H9 (cell line): ENCODE results near the gene SLC35B1. TPM values are rescaled to one million over a fixed set of nuclear protein-coding genes. Genes with fewer than 3 reads are reported as not detected.

Source experiments
- DNase-seq: peaks from one replicate; pipeline ENCODE4 v3.0.0-alpha.2; 2017
- H2AFZ ChIP-seq: one replicate; pipeline ENCODE4 v1.6.1; 2013; ENCODE audit warnings: mild to moderate bottlenecking, low read length, control low read depth, moderate library complexity
- H2AK5ac ChIP-seq: 2 replicates; pipeline ENCODE4 v1.6.1; 2013; ENCODE audit warnings: low read length, control low read depth, mixed read lengths; ENCODE audit not compliant: insufficient read length
- H2BK120ac ChIP-seq: one replicate; pipeline ENCODE4 v1.6.1; 2013; ENCODE audit warnings: low read depth, mild to moderate bottlenecking, low read length, control low read depth, inconsistent platforms; ENCODE audit not compliant: poor library complexity, severe bottlenecking
- H2BK12ac ChIP-seq: 2 replicates; pipeline ENCODE4 v1.6.1; 2013; ENCODE audit warnings: low read length, control low read depth, mixed read lengths, low read depth; ENCODE audit not compliant: insufficient read length
- H2BK15ac ChIP-seq: 2 replicates; pipeline ENCODE4 v1.6.1; 2013; ENCODE audit warnings: low read depth, low read length, control low read depth
- H2BK20ac ChIP-seq: one replicate; pipeline ENCODE4 v1.6.1; 2013; ENCODE audit warnings: low read depth, mild to moderate bottlenecking, low read length, control low read depth, inconsistent platforms; ENCODE audit not compliant: poor library complexity, severe bottlenecking
- H2BK5ac ChIP-seq: 2 replicates; pipeline ENCODE4 v1.6.1; 2013; ENCODE audit warnings: low read length, control low read depth, mixed read lengths; ENCODE audit not compliant: insufficient read length
- H3K14ac ChIP-seq: 2 replicates; pipeline ENCODE4 v1.6.1; 2013; ENCODE audit warnings: low read length, control low read depth; ENCODE audit not compliant: insufficient read depth
- H3K18ac ChIP-seq: 2 replicates; pipeline ENCODE4 v1.6.1; 2013; ENCODE audit warnings: low read depth, mild to moderate bottlenecking, mixed read lengths, low read length, control low read depth; ENCODE audit not compliant: insufficient read length
- H3K23ac ChIP-seq: 2 replicates; pipeline ENCODE4 v1.6.1; 2013; ENCODE audit warnings: low read length, control low read depth, mixed read lengths, low read depth; ENCODE audit not compliant: insufficient read length
- H3K23me2 ChIP-seq: 2 replicates; pipeline ENCODE4 v1.6.1; 2013; ENCODE audit warnings: low read depth, mild to moderate bottlenecking, mixed read lengths, low read length, control low read depth; ENCODE audit not compliant: insufficient read length, poor library complexity, severe bottlenecking
- H3K27ac ChIP-seq: 2 replicates; pipeline ENCODE4 v1.5.1; 2013; ENCODE audit warnings: low read length, control low read depth, mixed read lengths, low read depth; ENCODE audit not compliant: insufficient read length
- H3K27me3 ChIP-seq: 2 replicates; pipeline ENCODE4 v1.6.1; 2013; ENCODE audit warnings: low read length, control low read depth, inconsistent platforms; ENCODE audit not compliant: insufficient read depth
- H3K4ac ChIP-seq: 2 replicates; pipeline ENCODE4 v1.6.1; 2013; ENCODE audit warnings: low read depth, mild to moderate bottlenecking, control low read depth, inconsistent platforms, low read length, moderate library complexity
- H3K4me1 ChIP-seq: 2 replicates; pipeline ENCODE4 v1.6.1; 2013; ENCODE audit warnings: low read length, control low read depth, inconsistent platforms; ENCODE audit not compliant: insufficient read depth
- H3K4me2 ChIP-seq: 2 replicates; pipeline ENCODE4 v1.6.1; 2013; ENCODE audit warnings: low read length, control low read depth, mixed read lengths; ENCODE audit not compliant: insufficient read length, insufficient read depth
- H3K56ac ChIP-seq: 2 replicates; pipeline ENCODE4 v1.6.1; 2013; ENCODE audit warnings: low read depth, mild to moderate bottlenecking, mixed read lengths, low read length, control low read depth; ENCODE audit not compliant: insufficient read length
- H3K79me1 ChIP-seq: 2 replicates; pipeline ENCODE4 v1.6.1; 2013; ENCODE audit warnings: low read depth, mild to moderate bottlenecking, moderate library complexity, low read length, control low read depth, inconsistent platforms; ENCODE audit not compliant: insufficient read depth, poor library complexity, severe bottlenecking
- H3K79me2 ChIP-seq: 2 replicates; pipeline ENCODE4 v1.6.1; 2013; ENCODE audit warnings: low read length, control low read depth, inconsistent platforms; ENCODE audit not compliant: insufficient read depth
- H3K9ac ChIP-seq: 2 replicates; pipeline ENCODE4 v1.6.1; 2013; ENCODE audit warnings: low read length, control low read depth, mixed read lengths; ENCODE audit not compliant: insufficient read length; ENCODE audit errors: extremely low read depth
- H3K9me3 ChIP-seq: one replicate; pipeline ENCODE4 v1.6.1; 2013; ENCODE audit warnings: low read depth, low read length, inconsistent platforms; ENCODE audit not compliant: control insufficient read depth
- H3T11ph ChIP-seq: one replicate; pipeline ENCODE4 v1.6.1; 2013; ENCODE audit warnings: mild to moderate bottlenecking, low read length, control low read depth, inconsistent platforms
- H4K20me1 ChIP-seq: one replicate; pipeline ENCODE4 v1.6.1; 2013; ENCODE audit not compliant: control insufficient read depth, insufficient read length, insufficient read depth
- H4K5ac ChIP-seq: 2 replicates; pipeline ENCODE4 v1.6.1; 2013; ENCODE audit warnings: low read depth, mild to moderate bottlenecking, mixed read lengths, low read length, control low read depth; ENCODE audit not compliant: insufficient read length
- H4K8ac ChIP-seq: replicated peaks from 2 replicates; pipeline ENCODE4 v1.6.1; 2013; ENCODE audit warnings: low read length, control low read depth, mixed read lengths, low read depth; ENCODE audit not compliant: insufficient read length
- H4K91ac ChIP-seq: 2 replicates; pipeline ENCODE4 v1.6.1; 2013; ENCODE audit warnings: low read depth, mild to moderate bottlenecking, moderate library complexity, mixed read lengths, low read length, control low read depth; ENCODE audit not compliant: insufficient read length
- H3K27ac Mint-ChIP-seq, 3 experiments: 2 replicates in 2 of 3; 3 replicates in 1 of 3; pipeline ENCODE4 v1.8.0; 2020 to 2021; ENCODE audit warnings: mixed read lengths in 3 of 3, mild to moderate bottlenecking in 1 of 3, moderate library complexity in 1 of 3
- H3K27me3 Mint-ChIP-seq: 2 replicates; pipeline ENCODE4 v1.8.0; 2021; ENCODE audit warnings: low read depth, mild to moderate bottlenecking, moderate library complexity, mixed read lengths
- H3K36me3 Mint-ChIP-seq, 3 experiments: 2 replicates in 2 of 3; 3 replicates in 1 of 3; pipeline ENCODE4 v1.8.0; 2020 to 2021; ENCODE audit warnings: low read depth in 3 of 3, mixed read lengths in 3 of 3; ENCODE audit not compliant: insufficient read depth in 1 of 3
- H3K4me1 Mint-ChIP-seq, 2 experiments: 2 replicates each; pipeline ENCODE4 v1.8.0; 2020; ENCODE audit warnings: mixed read lengths in 2 of 2
- H3K4me3 Mint-ChIP-seq, 2 experiments: 2 replicates in 1 of 2; 3 replicates in 1 of 2; pipeline ENCODE4 v1.8.0; 2020 to 2021; ENCODE audit warnings: mild to moderate bottlenecking in 2 of 2, mixed read lengths in 2 of 2, moderate library complexity in 1 of 2
- H3K9me3 Mint-ChIP-seq, 2 experiments: 2 replicates in 1 of 2; 3 replicates in 1 of 2; pipeline ENCODE4 v1.8.0; 2020; ENCODE audit warnings: mild to moderate bottlenecking in 2 of 2, mixed read lengths in 2 of 2, moderate library complexity in 1 of 2
- CTCF ChIP-seq: fragments of 200-600 bp; sonication (generic); conservative IDR thresholded peaks from 3 replicates; pipeline ENCODE4 v1.8.0; 2021; ENCODE audit warnings: antibody characterized with exemption, mild to moderate bottlenecking
- WGBS: extraction: QIAGEN DNeasy Blood & Tissue Kit; methylation state at CpG from one replicate; pipeline ENCODE4 v1.1.7; 2013; ENCODE audit warnings: missing lambda C conversion rate, low lambda C conversion rate, mixed read lengths; ENCODE audit not compliant: insufficient read length; ENCODE audit errors: extremely low coverage; 5-methylcytosine and 5-hydroxymethylcytosine counted together
- total RNA-seq: library from RNA; stranded (reverse); gene quantifications from 2 replicates; pipeline ENCODE4 v1.2.1, GENCODE V29; 2021

Gene SLC35B1
- total RNA-seq, 1 experiment from 2014 or later: 58.9 TPM

GRCh38 chr17:49734515-49735490 is 27.0 kb upstream of the SLC35B1 start:
- Histone ChIP-seq H2BK120ac (no peak overlapping the region), H4K91ac (no peak overlapping the region), H3K4me1 (no peaks in the 10 kb centered on the region), H3K4ac (no peak overlapping the region), H2BK20ac (no peak overlapping the region), H3K27ac (no peak overlapping the region), H4K20me1 (peaks cover 2% of the 10 kb centered on the region), H3K9ac (no peak overlapping the region), H2BK15ac (no peak overlapping the region), H3K27me3 (no peaks in the 10 kb centered on the region), H3K9me3 (no peaks in the 10 kb centered on the region), H3K23ac (no peak overlapping the region), H3K23me2 (no peaks in the 10 kb centered on the region), H2BK12ac (no peak overlapping the region), H3K79me1 (peaks cover 8% of the 10 kb centered on the region), H3K14ac (no peak overlapping the region), H3K18ac (no peak overlapping the region), H4K8ac (no peak overlapping the region), H3T11ph (no peak overlapping the region), H3K4me2 (no peak overlapping the region), H3K79me2 (no peaks in the 10 kb centered on the region; the same call in 1 of the 2 replicates), H2AK5ac (no peak overlapping the region), H2BK5ac (no peak overlapping the region), H2AFZ (no peak overlapping the region), H3K56ac (no peak overlapping the region), H4K5ac (no peak overlapping the region)
- TF ChIP-seq CTCF: no peak
- peaks cover 4 to 15% (median 7%) of the 10 kb centered on the region in 3 experiments; a peak in 5 of 7 replicates for H3K36me3 Mint-ChIP-seq
- no CpG with 5 or more reads among the region's 13 CpGs for WGBS
- H3K27ac Mint-ChIP-seq: no peak overlapping the region
- no peaks in the 10 kb centered on the region; a peak in 1 of 5 replicates for H3K9me3 Mint-ChIP-seq
- no peaks in the 10 kb centered on the region; the same call in 1 of the 2 replicates for H3K27me3 Mint-ChIP-seq
- no peak for DNase-seq
- H3K4me3 Mint-ChIP-seq: no peak overlapping the region
- no peaks in the 10 kb centered on the region for H3K4me1 Mint-ChIP-seq
